Measurements from ENCODE around the gene ITPR1.

ITPR1 gene

DNA sequence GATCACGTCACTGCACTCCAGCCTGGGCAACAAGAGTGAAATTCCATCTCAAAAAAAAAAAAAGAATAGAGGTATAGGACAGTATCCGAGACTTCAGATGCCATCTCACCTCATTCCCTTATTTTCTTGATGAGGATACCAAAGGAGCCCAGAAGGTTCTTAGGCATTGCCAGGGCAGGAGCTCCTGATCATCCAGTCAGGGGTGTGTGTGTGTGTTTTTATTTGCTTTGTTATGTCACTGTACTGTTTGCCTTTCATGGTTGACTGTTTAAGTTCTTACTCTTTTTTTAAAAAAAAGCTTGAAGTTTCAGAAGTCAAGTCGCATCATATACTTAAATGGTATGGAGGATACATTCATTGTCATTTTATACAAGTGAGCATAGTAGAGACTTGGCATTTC, 346.1 kb downstream of the ITPR1 start:
- TF ChIP-seq, protein P1, sequence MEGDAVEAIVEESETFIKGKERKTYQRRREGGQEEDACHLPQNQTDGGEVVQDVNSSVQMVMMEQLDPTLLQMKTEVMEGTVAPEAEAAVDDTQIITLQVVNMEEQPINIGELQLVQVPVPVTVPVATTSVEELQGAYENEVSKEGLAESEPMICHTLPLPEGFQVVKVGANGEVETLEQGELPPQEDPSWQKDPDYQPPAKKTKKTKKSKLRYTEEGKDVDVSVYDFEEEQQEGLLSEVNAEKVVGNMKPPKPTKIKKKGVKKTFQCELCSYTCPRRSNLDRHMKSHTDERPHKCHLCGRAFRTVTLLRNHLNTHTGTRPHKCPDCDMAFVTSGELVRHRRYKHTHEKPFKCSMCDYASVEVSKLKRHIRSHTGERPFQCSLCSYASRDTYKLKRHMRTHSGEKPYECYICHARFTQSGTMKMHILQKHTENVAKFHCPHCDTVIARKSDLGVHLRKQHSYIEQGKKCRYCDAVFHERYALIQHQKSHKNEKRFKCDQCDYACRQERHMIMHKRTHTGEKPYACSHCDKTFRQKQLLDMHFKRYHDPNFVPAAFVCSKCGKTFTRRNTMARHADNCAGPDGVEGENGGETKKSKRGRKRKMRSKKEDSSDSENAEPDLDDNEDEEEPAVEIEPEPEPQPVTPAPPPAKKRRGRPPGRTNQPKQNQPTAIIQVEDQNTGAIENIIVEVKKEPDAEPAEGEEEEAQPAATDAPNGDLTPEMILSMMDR (IDR thresholded peaks at IDR 0.05; ENCODE audit: low read depth, low read length): no peak
- Histone ChIP-seq H3K36me3 (peaks cover 14% of the 10 kb centered on the region), H3K4me3 (ENCODE audit: low read depth, low read length) (no peak overlapping the region), H3K27me3 (no peaks in the 10 kb centered on the region), H3K4me1 (no peaks in the 10 kb centered on the region), H3K9me3 (no peaks in the 10 kb centered on the region)
- DNase-seq: no peak

DNA sequence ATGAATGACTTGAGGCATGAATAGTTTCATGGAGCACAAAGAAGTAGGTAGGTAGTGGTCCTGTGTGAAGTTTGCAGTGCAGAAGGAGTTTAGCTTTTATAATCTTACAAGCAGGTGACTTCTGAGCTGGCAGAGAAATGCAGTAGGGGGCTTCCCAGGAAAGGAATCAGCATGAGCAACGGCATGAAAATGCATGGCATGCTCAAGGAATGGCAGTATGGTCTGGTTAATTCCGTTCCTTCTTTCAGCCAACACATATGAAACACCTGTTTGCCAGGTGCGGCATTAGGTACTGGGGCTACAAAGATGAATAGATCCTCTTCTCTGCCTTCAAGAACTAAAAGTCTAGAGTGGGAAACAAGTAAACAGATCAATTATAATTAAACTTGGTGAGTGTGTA, 348.1 kb downstream of the ITPR1 start:
- H3K9me3 ChIP-seq: no peaks in the 10 kb centered on the region
- no peak for DNase-seq
- no peak overlapping the region for H3K4me3 ChIP-seq (ENCODE audit: low read depth, low read length)
- no peaks in the 10 kb centered on the region for H3K27me3 ChIP-seq
- H3K36me3 ChIP-seq: peaks cover 9% of the 10 kb centered on the region
- TF ChIP-seq, protein P1 (IDR thresholded peaks at IDR 0.05; ENCODE audit: low read depth, low read length): no peak
- no peaks in the 10 kb centered on the region for H3K4me1 ChIP-seq

DNA sequence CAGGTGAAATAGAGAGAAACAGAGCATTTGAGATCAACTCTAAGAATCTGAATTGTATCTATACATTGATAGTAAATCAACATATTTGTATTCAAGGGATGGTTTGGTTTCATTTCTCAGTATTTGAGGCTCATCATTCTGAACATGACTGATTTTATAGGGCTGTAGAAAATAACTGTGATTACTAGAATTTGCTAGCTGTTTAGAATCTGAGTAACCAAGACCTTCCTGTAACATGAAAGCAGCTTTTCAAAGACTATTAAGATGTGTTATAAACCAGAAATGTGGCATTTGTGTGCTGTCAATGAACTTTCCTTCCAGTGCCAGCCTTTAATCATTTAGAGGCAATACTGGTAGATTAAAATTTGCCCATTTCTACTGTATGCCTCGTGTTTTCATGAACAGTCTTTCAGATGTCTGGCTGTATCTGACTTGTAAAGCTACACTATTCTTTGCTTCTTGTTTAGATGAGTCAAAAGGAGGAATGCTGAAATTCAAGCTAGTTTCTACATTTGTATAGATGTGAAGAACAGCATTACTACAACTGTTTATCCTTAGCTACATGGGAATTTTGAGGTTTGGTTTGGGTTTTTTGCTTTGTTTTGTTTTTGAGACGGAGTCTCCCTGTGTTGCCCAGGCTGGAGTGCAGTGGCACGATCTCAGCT, 348.8 kb downstream of the ITPR1 start:
- no peaks in the 10 kb centered on the region for H3K9me3 ChIP-seq
- TF ChIP-seq, protein P1 (IDR thresholded peaks at IDR 0.05; ENCODE audit: low read depth, low read length): no peak
- no peak overlapping the region for H3K4me3 ChIP-seq (ENCODE audit: low read depth, low read length)
- no peak for DNase-seq
- peaks cover 8% of the 10 kb centered on the region for H3K36me3 ChIP-seq
- no peaks in the 10 kb centered on the region for H3K27me3 ChIP-seq
- H3K4me1 ChIP-seq: no peaks in the 10 kb centered on the region

- H3K36me3 ChIP-seq: peaks cover under 1% of the 10 kb centered on the region
- H3K27me3 ChIP-seq: no peaks in the 10 kb centered on the region
- DNase-seq: no peak
- no peaks in the 10 kb centered on the region for H3K4me1 ChIP-seq
- H3K4me3 ChIP-seq (ENCODE audit: low read depth, low read length): no peak overlapping the region
- TF ChIP-seq, protein P1 (IDR thresholded peaks at IDR 0.05; ENCODE audit: low read depth, low read length): no peak
- no peaks in the 10 kb centered on the region for H3K9me3 ChIP-seq
Observed at GRCh38 chr3:4843619-4844018, 350.5 kb downstream of the ITPR1 start.

GRCh38 chr3:4845882-4846281, 352.7 kb downstream of the ITPR1 start:
- DNase-seq: no peak
- H3K4me3 ChIP-seq (ENCODE audit: low read depth, low read length): no peak overlapping the region
- no peaks in the 10 kb centered on the region for H3K36me3 ChIP-seq
- no peaks in the 10 kb centered on the region for H3K4me1 ChIP-seq
- H3K9me3 ChIP-seq: no peaks in the 10 kb centered on the region
- H3K27me3 ChIP-seq: no peaks in the 10 kb centered on the region
- TF ChIP-seq, protein P1 (IDR thresholded peaks at IDR 0.05; ENCODE audit: low read depth, low read length): no peak

DNA sequence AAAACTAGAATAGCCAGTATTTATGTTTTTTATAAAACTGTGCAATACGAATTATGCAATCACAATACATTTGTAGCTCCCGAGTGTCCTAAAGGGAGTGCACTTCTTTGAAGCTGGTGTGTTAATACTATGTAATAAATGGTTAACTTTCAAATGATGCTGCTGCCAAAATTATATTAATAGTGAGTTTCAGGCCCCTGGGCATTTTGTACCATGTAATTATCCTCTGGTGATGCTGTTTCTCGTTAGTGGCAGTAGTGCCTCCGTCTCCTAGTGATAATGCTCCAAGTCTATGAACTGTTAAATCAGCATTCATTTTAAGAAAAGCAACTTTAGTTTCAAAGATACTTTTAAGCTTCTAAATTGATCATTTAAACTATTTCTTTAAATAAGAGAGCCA, 353.4 kb downstream of the ITPR1 start:
- Histone ChIP-seq H3K27me3 (no peaks in the 10 kb centered on the region), H3K4me1 (no peaks in the 10 kb centered on the region), H3K4me3 (ENCODE audit: low read depth, low read length) (no peak overlapping the region), H3K36me3 (no peaks in the 10 kb centered on the region), H3K9me3 (no peaks in the 10 kb centered on the region)
- TF ChIP-seq, protein P1 (IDR thresholded peaks at IDR 0.05; ENCODE audit: low read depth, low read length): no peak
- no peak for DNase-seq
